22Rv1 (cell line): ENCODE data around the gene CHMP4A.
"Not testable (repeated sequence)": the region's sequence is repeated elsewhere in the genome, so short reads cannot be mapped to it uniquely, and the experiment has no call there.

ENCODE experiments used
- H3K27ac ChIP-seq: fragments of 450-650 bp; 2 replicates; pipeline ENCODE4 v1.5.1; 2017
- CTCF ChIP-seq: fragments of 450-650 bp; IDR thresholded peaks from 2 replicates; pipeline ENCODE4 v1.5.1; 2017; ENCODE audit warnings: mild to moderate bottlenecking
- ZFX ChIP-seq: fragments of 450-650 bp; IDR thresholded peaks from 2 replicates; pipeline ENCODE4 v1.6.1; 2017; ENCODE audit warnings: antibody characterized with exemption, borderline replicate concordance

The CHMP4A gene

GRCh38 chr14:24253936-24254335 lies 40.6 kb upstream of the CHMP4A start:
- TF ChIP-seq ZFX, result no peak
- TF ChIP-seq CTCF, result no peak

GRCh38 chr14:24252289-24253124 lies 39.2 kb upstream of the CHMP4A start:
- H3K27ac ChIP-seq, result no peak overlapping the region
- TF ChIP-seq CTCF (no peak), ZFX (no peak)

More at GRCh38 chr14:24253936-24254335, 40.6 kb upstream of the CHMP4A start:
- H3K27ac ChIP-seq, result no peak overlapping the region

- no peak for TF ChIP-seq ZFX
- no peak for TF ChIP-seq CTCF
- no peak overlapping the region for H3K27ac ChIP-seq
Observed at GRCh38 chr14:24251880-24252288, 38.6 kb upstream of the CHMP4A start.

GRCh38 chr14:24250354-24250753 lies 37.1 kb upstream of the CHMP4A start:
- no peak for TF ChIP-seq ZFX
- no peak for TF ChIP-seq CTCF
- H3K27ac ChIP-seq, result no peak overlapping the region

GRCh38 chr14:24249230-24250021 lies 36.1 kb upstream of the CHMP4A start:
- TF ChIP-seq ZFX (no peak), CTCF (no peak)
- H3K27ac ChIP-seq, result no peak overlapping the region

GRCh38 chr14:24247422-24247821 lies 34.1 kb upstream of the CHMP4A start:
- no peak overlapping the region for H3K27ac ChIP-seq
- no peak for TF ChIP-seq ZFX
- TF ChIP-seq CTCF, result no peak

GRCh38 chr14:24246765-24247212 lies 33.5 kb upstream of the CHMP4A start:
- no peak for TF ChIP-seq ZFX
- TF ChIP-seq CTCF, result no peak
- H3K27ac ChIP-seq, result no peak overlapping the region

- H3K27ac ChIP-seq, result not testable (repeated sequence)
Observed at GRCh38 chr14:24245350-24245749, 32.1 kb upstream of the CHMP4A start.
